OCI-LY1 (cell line): ENCODE measurements around the gene ALKBH1.

Source experiments
- H2AFZ ChIP-seq: fragments of 200-600 bp; sonication (generic), shearing (Covaris generic); 2 replicates; pipeline ENCODE4 v1.6.0; 2014; ENCODE audit warnings: antibody characterized with exemption, mild to moderate bottlenecking, low read length
- H3F3A ChIP-seq: fragments of 200-600 bp; sonication (generic), shearing (Covaris generic); 2 replicates; pipeline ENCODE4 v1.6.0; 2014; ENCODE audit warnings: mild to moderate bottlenecking, antibody characterized with exemption, low read length, moderate library complexity; ENCODE audit not compliant: insufficient read depth
- H3K27ac ChIP-seq: fragments of 200-600 bp; sonication (generic); 2 replicates; pipeline ENCODE4 v1.5.1; 2014; ENCODE audit warnings: low read length, mixed run types, mild to moderate bottlenecking, low read depth; ENCODE audit not compliant: poor library complexity, severe bottlenecking
- H3K27me3 ChIP-seq: fragments of 200-600 bp; sonication (generic); 2 replicates; pipeline ENCODE4 v1.6.0; 2014; ENCODE audit warnings: antibody characterized with exemption, mild to moderate bottlenecking, low read length, moderate library complexity; ENCODE audit not compliant: insufficient read depth
- H3K36me3 ChIP-seq: fragments of 200-600 bp; sonication (generic); 2 replicates; pipeline ENCODE4 v1.6.1; 2014; ENCODE audit warnings: mild to moderate bottlenecking, antibody characterized with exemption, low read length, moderate library complexity, mixed read lengths; ENCODE audit not compliant: insufficient read depth
- H3K4me1 ChIP-seq: fragments of 200-600 bp; sonication (generic); 2 replicates; pipeline ENCODE4 v1.5.1; 2014; ENCODE audit warnings: mild to moderate bottlenecking, low read length, moderate library complexity; ENCODE audit not compliant: insufficient read depth, severe bottlenecking
- H3K4me2 ChIP-seq: fragments of 200-600 bp; sonication (generic), shearing (Covaris generic); 2 replicates; pipeline ENCODE4 v1.6.1; 2014; ENCODE audit warnings: low read length
- H3K4me3 ChIP-seq: fragments of 200-600 bp; sonication (generic); 2 replicates; pipeline ENCODE4 v1.5.1; 2014; ENCODE audit warnings: low read length, low read depth, mild to moderate bottlenecking, mixed read lengths; ENCODE audit not compliant: poor library complexity, severe bottlenecking
- H3K79me2 ChIP-seq: fragments of 200-600 bp; shearing (Covaris generic); 2 replicates; pipeline ENCODE4 v1.6.1; 2016; ENCODE audit warnings: mixed run types, low read length, mixed read lengths; ENCODE audit not compliant: insufficient read depth
- H3K9ac ChIP-seq: fragments of 200-600 bp; sonication (generic), shearing (Covaris generic); 2 replicates; pipeline ENCODE4 v1.6.1; 2014; ENCODE audit warnings: mild to moderate bottlenecking, low read length, mixed read lengths
- H3K9me2 ChIP-seq: fragments of 200-600 bp; sonication (generic), shearing (Covaris generic); 2 replicates; pipeline ENCODE4 v1.6.1; 2014; ENCODE audit warnings: low read depth, mild to moderate bottlenecking, low read length, mixed read lengths
- H3K9me3 ChIP-seq: fragments of 200-600 bp; shearing (Covaris generic); 2 replicates; pipeline ENCODE4 v1.6.1; 2014; ENCODE audit warnings: low read length, mixed read lengths
- H4K20me1 ChIP-seq: fragments of 200-600 bp; sonication (generic), shearing (Covaris generic); 2 replicates; pipeline ENCODE4 v1.6.0; 2016; ENCODE audit warnings: mild to moderate bottlenecking, low read length; ENCODE audit not compliant: insufficient read depth
- EZH2 ChIP-seq: fragments of 200-600 bp; sonication (generic), shearing (Covaris generic); IDR thresholded peaks from 2 replicates; pipeline ENCODE4 v1.8.0; 2017; ENCODE audit warnings: borderline replicate concordance, mixed run types, mild to moderate bottlenecking, antibody characterized with exemption, low read length, moderate library complexity, mixed read lengths
- TF ChIP-seq, protein P1 (sequence below): fragments of 200-600 bp; sonication (generic), shearing (Covaris generic); IDR thresholded peaks from 2 replicates; pipeline ENCODE4 v1.5.1; 2017; ENCODE audit warnings: mild to moderate bottlenecking, antibody characterized with exemption, low read length, moderate library complexity, mixed read lengths

Gene ALKBH1

DNA sequence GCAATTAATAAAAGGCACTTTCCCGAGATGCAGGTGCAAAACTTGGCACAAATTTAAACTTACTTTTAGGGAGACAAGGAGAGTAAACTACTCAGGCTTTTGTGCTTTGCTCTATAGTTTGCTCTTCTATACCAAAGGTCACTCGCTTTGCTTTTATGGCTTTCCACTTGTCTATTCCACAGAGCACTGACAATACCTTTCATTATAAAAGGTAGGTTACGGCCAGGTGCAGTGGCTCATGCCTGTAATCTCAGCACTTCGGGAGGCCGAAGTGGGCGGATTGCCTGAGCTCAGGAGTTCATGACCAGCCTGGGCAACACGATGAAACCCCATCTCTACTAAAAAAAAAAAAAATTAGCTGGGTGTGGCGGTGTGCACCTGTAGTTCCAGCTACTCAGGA is 32.9 kb downstream of the ALKBH1 start:
- Histone ChIP-seq H3K9ac (no peak overlapping the region), H3K27me3 (no peaks in the 10 kb centered on the region), H3K79me2 (no peaks in the 10 kb centered on the region), H3K4me3 (no peak overlapping the region), H4K20me1 (no peaks in the 10 kb centered on the region), H3K9me3 (no peaks in the 10 kb centered on the region), H3K27ac (no peak overlapping the region), H3K4me1 (no peaks in the 10 kb centered on the region), H3K4me2 (no peak overlapping the region), H2AFZ (no peak overlapping the region), H3K36me3 (peaks cover 44% of the 10 kb centered on the region), H3K9me2 (no peaks in the 10 kb centered on the region), H3F3A (no peaks in the 10 kb centered on the region)
- no peak for TF ChIP-seq EZH2
- TF ChIP-seq, protein P1, sequence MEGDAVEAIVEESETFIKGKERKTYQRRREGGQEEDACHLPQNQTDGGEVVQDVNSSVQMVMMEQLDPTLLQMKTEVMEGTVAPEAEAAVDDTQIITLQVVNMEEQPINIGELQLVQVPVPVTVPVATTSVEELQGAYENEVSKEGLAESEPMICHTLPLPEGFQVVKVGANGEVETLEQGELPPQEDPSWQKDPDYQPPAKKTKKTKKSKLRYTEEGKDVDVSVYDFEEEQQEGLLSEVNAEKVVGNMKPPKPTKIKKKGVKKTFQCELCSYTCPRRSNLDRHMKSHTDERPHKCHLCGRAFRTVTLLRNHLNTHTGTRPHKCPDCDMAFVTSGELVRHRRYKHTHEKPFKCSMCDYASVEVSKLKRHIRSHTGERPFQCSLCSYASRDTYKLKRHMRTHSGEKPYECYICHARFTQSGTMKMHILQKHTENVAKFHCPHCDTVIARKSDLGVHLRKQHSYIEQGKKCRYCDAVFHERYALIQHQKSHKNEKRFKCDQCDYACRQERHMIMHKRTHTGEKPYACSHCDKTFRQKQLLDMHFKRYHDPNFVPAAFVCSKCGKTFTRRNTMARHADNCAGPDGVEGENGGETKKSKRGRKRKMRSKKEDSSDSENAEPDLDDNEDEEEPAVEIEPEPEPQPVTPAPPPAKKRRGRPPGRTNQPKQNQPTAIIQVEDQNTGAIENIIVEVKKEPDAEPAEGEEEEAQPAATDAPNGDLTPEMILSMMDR = no peak

- H3K4me2 ChIP-seq = no peak overlapping the region
- H3K9me3 ChIP-seq = no peaks in the 10 kb centered on the region
- no peak for TF ChIP-seq EZH2
- TF ChIP-seq, protein P1 = no peak
- peaks cover 2% of the 10 kb centered on the region for H3K4me1 ChIP-seq
- no peaks in the 10 kb centered on the region for H3F3A ChIP-seq
- H3K36me3 ChIP-seq = peaks cover 37% of the 10 kb centered on the region
- no peak overlapping the region for H3K9ac ChIP-seq
- H3K9me2 ChIP-seq = no peaks in the 10 kb centered on the region
- H3K4me3 ChIP-seq = no peak overlapping the region
- H2AFZ ChIP-seq = no peak overlapping the region
- H3K27ac ChIP-seq = no peak overlapping the region
- no peaks in the 10 kb centered on the region for H3K79me2 ChIP-seq
- no peaks in the 10 kb centered on the region for H4K20me1 ChIP-seq
- no peaks in the 10 kb centered on the region for H3K27me3 ChIP-seq
These were observed 34.6 kb downstream of the ALKBH1 start for GRCh38 chr14:77673193-77673592.

GRCh38 chr14:77667331-77667730 is 40.5 kb downstream of the ALKBH1 start:
- Histone ChIP-seq H4K20me1 (no peaks in the 10 kb centered on the region), H3K9ac (no peak overlapping the region), H3K4me1 (peaks cover 3% of the 10 kb centered on the region), H3K9me2 (no peaks in the 10 kb centered on the region), H3F3A (no peaks in the 10 kb centered on the region), H3K36me3 (peaks cover under 1% of the 10 kb centered on the region; the same call in 1 of the 2 replicates), H3K9me3 (no peaks in the 10 kb centered on the region), H3K27me3 (no peaks in the 10 kb centered on the region), H2AFZ (no peak overlapping the region), H3K27ac (no peak overlapping the region), H3K4me2 (no peak overlapping the region), H3K4me3 (no peak overlapping the region), H3K79me2 (no peaks in the 10 kb centered on the region)
- no peak for TF ChIP-seq EZH2
- TF ChIP-seq, protein P1 = no peak
